ENCODE results near the gene SEPTIN6. TPM values are rescaled to one million over a fixed set of nuclear protein-coding genes. Genes with fewer than 3 reads are reported as not detected.

The SEPTIN6 gene
- total RNA-seq, 2 donors from 2014 or later: 11.5 to 18.7 TPM

DNA sequence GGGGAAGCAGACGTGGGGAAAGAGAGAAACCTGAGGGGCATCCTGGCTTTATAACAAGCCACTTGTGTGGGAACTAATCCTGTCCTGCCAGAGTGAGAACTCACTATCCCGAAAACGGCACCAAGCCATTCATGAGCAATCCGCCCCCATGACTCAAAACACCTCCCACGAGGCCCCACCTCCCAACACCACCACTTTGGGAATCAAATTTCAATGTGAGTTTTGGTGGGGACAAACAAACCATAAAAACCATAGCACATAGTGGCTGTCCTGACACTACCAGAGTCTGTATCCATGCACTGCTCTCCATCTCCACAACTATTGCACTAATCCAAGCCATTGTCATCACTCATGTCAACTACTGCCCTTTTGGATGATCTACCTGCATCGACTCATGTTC is 28.5 kb upstream of the SEPTIN6 start:
- Histone ChIP-seq H3K36me3 (ENCODE audit: control insufficient read depth, insufficient read depth, low read length) (no peaks in the 10 kb centered on the region), H3K4me1 (ENCODE audit: control insufficient read depth, insufficient read depth, low read length) (no peaks in the 10 kb centered on the region), H3K9me3 (ENCODE audit: control insufficient read depth, low read length) (no peaks in the 10 kb centered on the region), H3K27ac (ENCODE audit: low read depth, low read length) (no peak overlapping the region), H3K27me3 (ENCODE audit: control insufficient read depth, insufficient read depth, low read length, poor library complexity, severe bottlenecking) (no peaks in the 10 kb centered on the region), H3K9ac (ENCODE audit: extremely low read depth, low read length, poor library complexity, severe bottlenecking) (no peak overlapping the region), H3K4me3 (ENCODE audit: low read length) (no peak overlapping the region)
- no peaks in the 10 kb centered on the region for H3K36me3 Mint-ChIP-seq (ENCODE audit: low read depth)
- no peak overlapping the region for H3K4me3 Mint-ChIP-seq
- peaks cover 46% of the 10 kb centered on the region for H3K9me3 Mint-ChIP-seq
- H3K4me1 Mint-ChIP-seq: no peaks in the 10 kb centered on the region
- no peak for DNase-seq
- no peak overlapping the region for H3K27ac Mint-ChIP-seq
- no peaks in the 10 kb centered on the region for H3K27me3 Mint-ChIP-seq (ENCODE audit: insufficient read depth)
- TF ChIP-seq, protein P1, sequence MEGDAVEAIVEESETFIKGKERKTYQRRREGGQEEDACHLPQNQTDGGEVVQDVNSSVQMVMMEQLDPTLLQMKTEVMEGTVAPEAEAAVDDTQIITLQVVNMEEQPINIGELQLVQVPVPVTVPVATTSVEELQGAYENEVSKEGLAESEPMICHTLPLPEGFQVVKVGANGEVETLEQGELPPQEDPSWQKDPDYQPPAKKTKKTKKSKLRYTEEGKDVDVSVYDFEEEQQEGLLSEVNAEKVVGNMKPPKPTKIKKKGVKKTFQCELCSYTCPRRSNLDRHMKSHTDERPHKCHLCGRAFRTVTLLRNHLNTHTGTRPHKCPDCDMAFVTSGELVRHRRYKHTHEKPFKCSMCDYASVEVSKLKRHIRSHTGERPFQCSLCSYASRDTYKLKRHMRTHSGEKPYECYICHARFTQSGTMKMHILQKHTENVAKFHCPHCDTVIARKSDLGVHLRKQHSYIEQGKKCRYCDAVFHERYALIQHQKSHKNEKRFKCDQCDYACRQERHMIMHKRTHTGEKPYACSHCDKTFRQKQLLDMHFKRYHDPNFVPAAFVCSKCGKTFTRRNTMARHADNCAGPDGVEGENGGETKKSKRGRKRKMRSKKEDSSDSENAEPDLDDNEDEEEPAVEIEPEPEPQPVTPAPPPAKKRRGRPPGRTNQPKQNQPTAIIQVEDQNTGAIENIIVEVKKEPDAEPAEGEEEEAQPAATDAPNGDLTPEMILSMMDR (conservative IDR thresholded peaks at IDR 0.05): no peak
- 90 to 100% methylated on average over 1 to 5 of the region's 6 CpGs for WGBS, 2 experiments (ENCODE audit: insufficient coverage in 1 of 2, insufficient read length in 1 of 2)

DNA sequence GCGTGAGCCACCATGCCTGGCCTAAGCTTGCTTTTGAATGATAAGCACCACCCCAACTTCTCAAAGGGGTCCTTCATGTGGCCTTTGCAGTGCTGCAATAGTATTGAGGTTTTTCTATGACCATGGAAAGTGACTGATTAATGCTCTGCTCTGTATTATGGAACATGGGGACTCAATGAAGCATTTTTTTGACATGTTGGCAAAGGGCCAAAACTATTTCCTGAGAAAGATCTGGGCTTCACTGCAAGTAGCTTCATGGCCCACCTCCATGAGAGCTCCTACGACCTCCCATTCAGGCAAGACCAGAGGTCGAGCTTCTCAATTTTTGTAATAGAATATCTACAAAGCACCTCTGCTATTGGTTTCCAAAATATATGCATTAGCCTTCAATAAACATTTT is 16.7 kb upstream of the SEPTIN6 start:
- Histone ChIP-seq H3K27ac (ENCODE audit: low read depth, low read length) (no peak overlapping the region), H3K9me3 (ENCODE audit: control insufficient read depth, low read length) (no peaks in the 10 kb centered on the region), H3K4me1 (ENCODE audit: control insufficient read depth, insufficient read depth, low read length) (no peaks in the 10 kb centered on the region), H3K27me3 (ENCODE audit: control insufficient read depth, insufficient read depth, low read length, poor library complexity, severe bottlenecking) (no peaks in the 10 kb centered on the region), H3K4me3 (ENCODE audit: low read length) (no peak overlapping the region), H3K9ac (ENCODE audit: extremely low read depth, low read length, poor library complexity, severe bottlenecking) (no peak overlapping the region), H3K36me3 (ENCODE audit: control insufficient read depth, insufficient read depth, low read length) (no peaks in the 10 kb centered on the region)
- peaks cover 50% of the 10 kb centered on the region for H3K9me3 Mint-ChIP-seq
- H3K36me3 Mint-ChIP-seq (ENCODE audit: low read depth): no peaks in the 10 kb centered on the region
- DNase-seq: no peak
- H3K27ac Mint-ChIP-seq: no peak overlapping the region
- TF ChIP-seq, protein P1 (conservative IDR thresholded peaks at IDR 0.05): no peak
- no peak overlapping the region for H3K4me3 Mint-ChIP-seq
- peaks cover 4% of the 10 kb centered on the region for H3K27me3 Mint-ChIP-seq (ENCODE audit: insufficient read depth)
- peaks cover 4% of the 10 kb centered on the region for H3K4me1 Mint-ChIP-seq
- 85% methylated on average over 3 of the region's 3 CpGs; no CpG with 5 or more reads in 1 of the 2 experiments for WGBS, 2 experiments (ENCODE audit: insufficient coverage in 1 of 2, insufficient read length in 1 of 2)

- Histone ChIP-seq H3K9ac (ENCODE audit: extremely low read depth, low read length, poor library complexity, severe bottlenecking) (no peak overlapping the region), H3K4me1 (ENCODE audit: control insufficient read depth, insufficient read depth, low read length) (no peaks in the 10 kb centered on the region), H3K36me3 (ENCODE audit: control insufficient read depth, insufficient read depth, low read length) (no peaks in the 10 kb centered on the region), H3K27ac (ENCODE audit: low read depth, low read length) (no peak overlapping the region), H3K9me3 (ENCODE audit: control insufficient read depth, low read length) (no peaks in the 10 kb centered on the region), H3K27me3 (ENCODE audit: control insufficient read depth, insufficient read depth, low read length, poor library complexity, severe bottlenecking) (no peaks in the 10 kb centered on the region), H3K4me3 (ENCODE audit: low read length) (no peak overlapping the region)
- no peak for DNase-seq
- Mint-ChIP-seq H3K4me3 (no peak overlapping the region), H3K27ac (no peak overlapping the region), H3K36me3 (ENCODE audit: low read depth) (no peaks in the 10 kb centered on the region), H3K9me3 (peaks cover 48% of the 10 kb centered on the region), H3K27me3 (ENCODE audit: insufficient read depth) (peaks cover 4% of the 10 kb centered on the region), H3K4me1 (peaks cover 4% of the 10 kb centered on the region)
- TF ChIP-seq, protein P1 (conservative IDR thresholded peaks at IDR 0.05): no peak
- 89 to 100% methylated on average over 1 to 2 of the region's 2 CpGs for WGBS, 2 experiments (ENCODE audit: insufficient coverage in 1 of 2, insufficient read length in 1 of 2)
Observed at GRCh38 chrX:119708936-119709335, 16.0 kb upstream of the SEPTIN6 start.
